Stimulated activated CD4-positive, alpha-beta T cell treated with anti-CD3 and anti-CD28 coated beads, Interleukin-12 subunit alpha, Interleukin-12 subunit beta, amount 100 ng/mL, for 4 hours (primary cell): Measurements from ENCODE around the gene DNAI1.

Experiments
- DNase-seq: peaks from one replicate; pipeline ENCODE4 v3.0.0-alpha.2; 2020

The DNAI1 gene

DNA sequence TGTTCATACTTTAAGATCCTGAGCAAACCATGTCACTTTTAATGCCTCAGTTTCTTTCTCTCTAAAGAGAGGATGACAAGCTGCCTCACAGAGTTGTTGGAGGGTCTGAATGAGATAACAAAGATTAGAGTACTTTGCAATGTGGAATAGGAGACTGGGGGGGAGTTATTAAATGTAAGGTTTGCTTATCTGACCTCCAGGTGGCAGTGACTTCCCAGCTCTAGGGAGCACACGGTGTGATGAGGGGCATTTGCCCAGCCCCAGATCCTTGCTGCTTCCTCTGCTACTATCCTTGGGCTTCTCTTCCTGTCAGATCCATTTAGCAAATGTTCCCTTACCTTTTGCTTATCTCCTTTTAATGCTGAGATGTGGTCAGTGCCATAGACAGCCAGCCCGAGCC, 33.4 kb downstream of the DNAI1 start:
- no peak for DNase-seq

DNA sequence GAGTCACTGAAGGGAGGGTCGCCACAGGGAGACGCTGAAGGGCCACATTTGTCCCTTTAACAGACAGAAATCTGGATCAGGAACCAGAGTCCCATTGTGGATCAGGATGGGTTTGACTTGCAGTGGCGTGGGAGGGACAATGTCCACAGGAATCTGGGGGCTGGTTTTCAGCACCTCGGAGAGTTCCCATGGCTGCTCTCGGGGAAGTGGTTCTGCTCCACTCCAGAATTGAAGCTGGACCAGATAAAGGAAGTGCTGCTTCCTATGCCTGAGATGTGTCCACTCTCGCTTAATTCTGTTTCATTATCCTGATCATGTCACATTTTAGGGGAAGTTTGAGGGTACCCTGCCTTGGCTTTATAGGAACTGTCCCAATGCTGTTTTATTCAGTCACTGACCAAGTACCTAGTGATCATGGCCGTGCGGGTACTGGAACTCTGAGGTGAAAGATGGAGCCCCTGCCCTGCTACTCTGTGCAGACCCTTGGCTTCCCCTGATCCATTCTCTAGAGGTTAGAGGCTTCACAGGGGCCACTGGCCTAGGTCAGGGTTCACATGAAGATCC, 35.4 kb downstream of the DNAI1 start:
- DNase-seq = peak; percentile 10

DNA sequence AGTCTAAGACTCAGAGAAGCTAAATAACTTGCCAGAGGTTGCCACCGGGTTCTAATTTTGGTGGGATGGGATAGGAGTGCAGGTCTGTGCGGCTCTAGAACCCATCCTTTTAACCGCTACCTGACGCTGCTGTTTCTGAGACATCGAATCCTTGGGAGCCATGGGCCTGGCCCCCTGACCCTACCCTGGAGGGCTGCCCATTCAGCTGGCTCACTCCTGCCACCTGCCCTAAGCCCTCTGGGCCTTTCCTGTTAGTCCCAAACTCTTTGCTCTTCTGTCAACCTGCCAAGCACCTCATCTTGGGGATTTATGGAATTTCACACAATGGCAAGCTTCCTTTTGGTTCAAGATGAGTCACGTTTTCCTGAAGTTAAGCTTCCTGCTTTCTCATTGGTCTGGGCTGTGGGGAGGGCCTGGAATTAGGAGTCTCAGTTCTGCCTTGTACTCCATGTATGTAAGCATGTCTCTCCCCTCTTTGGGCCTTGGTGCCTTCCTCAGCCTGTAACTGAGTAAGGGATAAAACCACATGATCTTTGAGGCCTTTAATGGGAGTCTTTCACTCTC, 37.6 kb downstream of the DNAI1 start:
- no peak for DNase-seq

DNA sequence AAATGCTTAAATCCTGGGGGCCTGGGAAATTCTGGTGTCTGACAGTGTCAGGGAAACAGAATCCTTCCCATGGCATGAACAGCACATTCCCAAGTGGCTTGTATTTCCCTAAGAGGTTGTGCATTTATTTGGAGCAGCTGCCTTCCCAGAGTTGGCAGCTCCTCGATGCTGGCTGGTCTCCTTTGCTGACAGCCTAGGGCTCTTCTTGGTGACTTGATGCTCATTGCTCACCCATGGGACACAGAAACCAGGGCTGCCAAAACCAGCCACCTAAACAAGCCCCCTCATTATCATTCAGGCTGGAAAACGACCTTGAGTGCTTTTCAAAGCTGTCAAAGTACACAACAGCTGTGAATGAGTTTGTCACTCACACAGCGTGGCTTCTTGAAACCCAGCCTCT, 39.9 kb downstream of the DNAI1 start:
- no peak for DNase-seq

DNA sequence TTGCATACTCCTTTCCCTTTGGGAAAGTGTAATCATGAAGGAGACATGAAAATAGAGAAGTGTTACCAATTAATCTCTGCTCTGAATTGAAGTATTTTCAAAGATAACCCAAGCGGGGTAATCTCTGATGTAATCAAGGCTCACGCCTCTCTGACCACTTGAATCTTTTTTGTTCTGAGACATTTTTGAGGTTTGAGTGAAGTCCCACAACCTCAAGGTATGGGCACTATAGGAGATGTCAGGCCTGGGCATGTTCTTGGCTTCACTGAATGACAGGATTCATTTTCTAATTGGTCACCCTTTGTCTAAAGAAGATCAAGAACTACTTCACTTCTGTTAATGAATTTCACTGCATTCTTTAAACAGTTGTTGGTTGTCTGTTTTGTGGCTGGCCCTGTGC, 40.5 kb downstream of the DNAI1 start:
- no peak for DNase-seq

DNA sequence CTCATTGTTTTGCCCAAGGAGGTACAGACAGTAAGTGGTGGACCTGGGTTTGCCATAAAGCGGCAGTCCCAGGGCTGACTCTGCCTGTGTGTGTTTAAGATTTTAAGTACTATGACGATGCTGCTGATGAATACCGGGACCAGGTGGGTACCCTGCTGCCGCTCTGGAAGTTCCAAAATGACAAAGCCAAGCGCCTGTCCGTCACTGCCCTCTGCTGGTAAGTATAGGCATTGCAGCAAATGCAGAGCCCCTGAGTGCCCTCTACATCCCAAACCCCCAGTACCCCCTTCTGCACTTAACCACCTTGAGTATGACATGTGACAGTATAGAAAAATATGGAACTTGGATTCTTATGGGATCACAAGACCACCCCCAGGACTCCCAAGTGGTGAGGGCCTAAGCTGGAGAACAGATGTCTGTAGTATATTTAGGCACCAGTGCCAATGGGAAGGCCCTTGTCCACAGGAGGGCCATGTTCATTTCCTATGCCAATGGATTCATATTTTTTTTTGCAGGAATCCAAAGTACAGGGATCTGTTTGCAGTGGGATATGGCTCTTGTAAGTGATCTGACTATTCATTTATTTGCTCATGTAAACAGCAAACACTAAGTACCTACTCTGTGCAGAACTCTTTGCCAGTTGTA, 42.1 kb downstream of the DNAI1 start:
- DNase-seq = peak; percentile 73

DNA sequence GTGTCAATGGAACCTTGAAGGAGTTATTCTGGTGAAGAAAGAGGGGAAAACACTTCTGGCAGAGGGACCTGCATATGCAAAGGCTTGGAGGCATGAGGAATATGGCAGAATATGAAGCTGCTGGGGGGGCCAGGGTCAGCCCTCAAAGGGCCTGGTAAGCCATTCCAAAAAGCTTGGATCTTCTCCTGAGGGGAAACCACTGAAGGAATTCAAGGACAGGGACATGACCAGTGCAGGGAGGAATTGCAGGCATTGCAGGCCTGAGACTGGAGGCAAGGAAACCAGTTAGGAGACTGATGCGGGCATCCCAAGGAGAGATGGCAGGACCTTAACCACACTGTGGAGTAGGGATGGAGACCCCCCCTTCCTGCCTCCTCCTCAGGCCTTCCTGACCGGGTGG, 42.8 kb downstream of the DNAI1 start:
- DNase-seq = no peak

DNA sequence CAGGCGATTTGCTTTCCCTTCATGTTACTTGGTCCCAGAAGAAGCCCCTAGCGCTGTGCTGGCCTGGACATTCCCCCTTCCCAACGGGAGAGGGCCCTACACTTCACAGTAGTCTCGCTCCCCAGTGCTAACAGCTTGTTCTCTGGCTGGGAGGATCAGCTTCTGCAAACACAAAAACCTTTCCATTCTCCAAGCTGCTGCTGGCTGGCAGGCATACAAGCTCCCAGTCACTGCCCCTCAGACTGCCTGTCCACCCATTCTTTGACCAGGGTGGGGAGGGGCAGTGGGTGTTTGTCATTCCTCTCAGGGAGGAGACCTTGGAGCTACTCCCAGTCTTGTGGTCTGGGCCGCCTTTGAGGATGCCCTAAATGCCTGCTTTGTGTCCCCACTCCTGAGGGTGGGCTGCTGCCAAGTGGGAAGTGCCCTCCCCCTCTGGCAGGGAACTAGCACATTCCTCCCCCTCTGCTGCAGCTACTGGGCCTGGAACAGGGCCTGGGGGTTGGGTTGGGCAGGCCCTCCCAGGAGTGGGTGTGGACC, 43.4 kb downstream of the DNAI1 start:
- no peak for DNase-seq

DNA sequence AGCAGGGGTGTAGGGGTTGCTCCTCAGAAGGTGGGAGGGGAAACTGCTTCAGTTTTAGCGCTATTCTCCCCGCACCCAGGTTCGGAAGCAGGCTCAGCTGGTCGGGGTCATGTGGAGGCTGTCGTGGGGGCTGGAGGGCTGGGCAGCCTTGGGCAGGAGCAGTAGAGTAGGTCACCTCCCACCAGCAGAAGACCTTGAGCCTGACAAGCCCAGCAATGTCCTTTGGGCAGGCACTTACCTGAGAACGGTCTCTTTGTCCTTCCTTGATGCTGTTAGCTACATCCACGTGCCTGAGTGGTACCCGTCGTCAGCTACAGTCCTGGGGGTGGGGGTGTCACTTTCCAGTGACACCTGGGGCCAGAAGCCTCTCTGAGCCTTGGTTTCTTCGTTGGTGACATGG, 43.9 kb downstream of the DNAI1 start:
- no peak for DNase-seq

DNA sequence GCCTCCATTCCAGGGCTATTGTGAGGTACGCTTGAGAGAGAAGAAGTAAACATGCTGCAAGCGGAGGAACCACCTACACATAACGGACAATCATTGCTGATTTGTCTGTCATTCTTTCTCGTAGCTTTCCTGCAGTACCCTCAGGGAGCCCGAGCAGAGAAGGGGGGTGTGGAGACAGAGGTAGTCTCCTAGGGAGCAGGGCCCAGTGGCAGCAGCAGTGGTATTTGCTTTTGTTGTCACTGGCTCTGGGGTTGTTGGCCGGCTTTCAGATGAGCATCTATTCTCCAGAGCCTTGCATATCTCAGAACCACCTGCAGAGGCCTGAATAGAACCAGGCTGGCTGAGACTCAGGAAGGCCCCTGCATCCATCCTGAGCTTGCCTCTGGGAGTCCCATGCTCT, 44.3 kb downstream of the DNAI1 start:
- DNase-seq = no peak

DNA sequence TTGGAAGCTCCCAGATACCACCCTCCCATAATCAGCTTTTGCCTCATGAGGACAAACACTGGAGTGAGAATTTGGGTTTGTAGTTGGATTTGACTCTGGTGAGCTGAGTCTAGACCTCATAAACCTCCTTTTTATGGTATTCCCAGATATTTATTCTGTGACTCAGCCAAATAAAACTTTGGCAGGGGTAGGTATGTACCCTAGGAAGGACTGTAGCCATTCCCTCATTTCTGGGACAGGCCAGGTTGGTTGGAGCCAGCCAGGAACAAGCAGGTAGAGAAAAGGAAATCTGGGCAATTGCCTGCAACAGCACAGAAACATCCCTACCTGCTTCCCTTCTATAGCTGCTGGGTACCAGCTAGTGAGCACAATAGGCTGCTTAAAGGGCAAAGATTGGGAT, 44.8 kb downstream of the DNAI1 start:
- DNase-seq = no peak

DNA sequence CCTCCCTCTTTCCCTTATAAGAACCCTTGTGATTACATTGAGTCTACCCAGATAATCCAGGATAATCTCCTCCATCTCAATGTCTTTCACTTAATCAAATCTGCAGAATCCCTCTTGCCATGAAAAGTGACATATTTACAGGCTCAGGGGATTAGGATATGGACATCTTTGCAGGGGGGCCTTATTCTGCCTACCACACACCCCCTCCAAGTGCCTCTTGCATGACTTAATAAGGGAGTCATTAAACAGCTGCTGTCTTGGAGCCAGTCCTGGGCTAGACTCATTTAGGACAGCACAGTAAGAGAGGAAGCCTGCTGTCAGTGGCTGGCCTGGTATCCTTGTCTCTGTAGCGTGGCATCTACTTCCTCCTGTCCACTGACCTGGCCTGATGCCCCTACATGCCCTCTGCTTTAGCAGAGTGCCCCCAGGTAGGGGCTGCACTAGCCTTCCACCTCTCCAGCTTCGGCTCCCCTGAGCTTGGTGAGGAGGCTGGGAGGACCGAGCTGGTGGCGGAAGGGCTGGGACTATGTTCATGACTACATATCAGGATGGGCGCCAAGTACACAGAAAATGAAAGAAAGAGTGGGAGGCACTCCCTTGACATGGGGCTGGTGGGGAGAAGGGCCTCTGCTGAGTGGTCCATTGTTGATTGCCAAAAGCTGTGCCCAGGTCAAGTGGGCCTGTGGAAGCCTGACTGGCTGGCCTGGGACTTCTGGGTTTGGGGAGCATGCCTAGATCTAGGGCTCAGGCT, 46.9 kb downstream of the DNAI1 start:
- no peak for DNase-seq

DNA sequence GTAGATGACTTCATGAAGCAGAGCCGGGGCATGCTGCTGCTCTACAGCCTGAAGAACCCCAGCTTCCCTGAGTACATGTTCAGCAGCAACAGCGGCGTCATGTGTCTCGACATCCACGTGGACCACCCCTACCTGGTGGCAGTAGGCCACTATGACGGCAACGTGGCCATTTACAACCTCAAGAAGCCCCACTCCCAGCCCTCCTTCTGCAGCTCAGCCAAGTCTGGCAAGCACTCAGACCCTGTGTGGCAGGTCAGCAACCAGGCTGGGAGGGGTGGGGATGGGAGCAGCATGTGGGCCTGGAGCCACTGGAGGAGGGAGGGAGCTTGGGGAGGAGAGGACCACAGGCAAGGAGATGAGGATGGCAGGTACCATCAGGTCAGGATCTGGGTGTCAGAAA, 48.0 kb downstream of the DNAI1 start:
- no peak for DNase-seq

DNA sequence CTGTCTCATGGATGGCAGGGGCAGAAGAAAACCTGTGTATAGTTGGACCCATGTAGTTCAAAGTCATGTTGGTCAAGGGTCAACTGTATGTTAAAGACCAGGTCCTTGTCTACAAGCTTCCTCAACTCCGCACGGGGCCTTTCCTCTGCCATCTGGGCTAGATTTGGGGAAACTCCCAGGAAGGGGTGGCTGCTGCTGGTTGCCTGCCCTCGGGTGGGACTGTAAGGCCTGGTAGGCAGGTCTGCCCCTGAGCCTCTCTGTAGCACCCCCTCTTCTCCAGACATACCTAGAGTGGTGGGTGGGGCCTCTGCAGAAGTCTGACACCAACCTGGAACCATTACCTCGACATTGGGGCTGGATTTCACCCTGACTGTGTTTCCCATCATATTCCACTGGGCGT, 49.0 kb downstream of the DNAI1 start:
- DNase-seq = no peak

DNA sequence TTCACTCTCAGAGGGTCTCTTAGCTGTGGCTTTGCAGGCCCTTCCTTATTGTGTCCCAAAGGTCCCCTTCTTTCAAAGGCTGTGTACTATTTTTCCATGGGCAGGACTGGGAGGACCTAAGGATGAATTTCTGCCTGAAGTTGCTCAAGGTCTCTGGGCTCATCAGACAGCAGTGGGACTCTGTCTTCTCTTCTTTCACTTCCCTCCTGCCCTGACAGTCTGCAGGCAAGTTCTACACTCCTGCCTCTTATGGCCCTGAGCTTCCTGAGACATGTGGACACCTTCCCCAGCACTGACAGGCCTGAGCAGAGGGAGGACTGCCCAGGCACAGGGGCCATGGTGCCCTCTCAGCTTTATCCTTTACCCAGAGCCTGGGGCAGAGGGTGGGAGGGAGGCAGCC, 49.4 kb downstream of the DNAI1 start:
- DNase-seq = no peak

DNA sequence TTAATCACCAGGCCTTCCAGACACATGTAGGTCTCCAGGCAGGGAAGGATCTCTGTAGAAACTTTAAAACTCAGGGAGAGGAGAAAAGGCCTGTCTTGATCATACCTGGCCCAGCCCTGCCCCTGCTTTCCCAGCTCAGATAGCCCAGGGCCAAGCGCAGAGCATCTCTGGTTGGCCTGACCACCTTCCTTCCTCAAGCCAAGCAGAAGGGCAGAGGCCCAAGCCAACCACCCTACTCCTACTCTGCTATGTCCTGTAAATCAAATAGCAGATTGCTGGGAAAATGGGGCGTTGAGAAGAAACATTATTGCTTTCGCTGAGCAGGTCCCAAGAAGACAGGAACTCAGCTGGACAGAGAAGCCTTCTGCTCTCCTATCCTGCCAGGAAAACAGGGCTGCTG, 49.9 kb downstream of the DNAI1 start:
- DNase-seq = no peak

DNA sequence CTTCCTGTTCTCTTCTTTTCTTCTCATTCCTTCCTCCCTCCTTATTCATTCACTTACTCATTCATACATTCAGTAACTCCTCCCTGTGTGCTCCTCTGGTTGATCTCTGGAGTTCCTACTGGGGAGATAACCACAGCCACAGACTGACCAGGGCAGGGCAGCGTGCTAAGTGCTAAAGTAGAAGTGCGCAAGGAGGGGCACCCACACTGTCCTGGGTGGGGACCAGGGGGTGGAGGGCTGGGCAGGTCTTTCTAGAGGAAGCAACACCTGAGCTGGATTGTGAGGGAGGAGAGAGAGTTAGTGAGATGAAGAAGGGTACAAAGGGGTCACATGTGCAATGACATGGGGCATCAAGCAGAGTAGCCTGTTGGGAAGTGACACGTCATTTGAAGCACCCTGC, 50.3 kb downstream of the DNAI1 start:
- no peak for DNase-seq

DNA sequence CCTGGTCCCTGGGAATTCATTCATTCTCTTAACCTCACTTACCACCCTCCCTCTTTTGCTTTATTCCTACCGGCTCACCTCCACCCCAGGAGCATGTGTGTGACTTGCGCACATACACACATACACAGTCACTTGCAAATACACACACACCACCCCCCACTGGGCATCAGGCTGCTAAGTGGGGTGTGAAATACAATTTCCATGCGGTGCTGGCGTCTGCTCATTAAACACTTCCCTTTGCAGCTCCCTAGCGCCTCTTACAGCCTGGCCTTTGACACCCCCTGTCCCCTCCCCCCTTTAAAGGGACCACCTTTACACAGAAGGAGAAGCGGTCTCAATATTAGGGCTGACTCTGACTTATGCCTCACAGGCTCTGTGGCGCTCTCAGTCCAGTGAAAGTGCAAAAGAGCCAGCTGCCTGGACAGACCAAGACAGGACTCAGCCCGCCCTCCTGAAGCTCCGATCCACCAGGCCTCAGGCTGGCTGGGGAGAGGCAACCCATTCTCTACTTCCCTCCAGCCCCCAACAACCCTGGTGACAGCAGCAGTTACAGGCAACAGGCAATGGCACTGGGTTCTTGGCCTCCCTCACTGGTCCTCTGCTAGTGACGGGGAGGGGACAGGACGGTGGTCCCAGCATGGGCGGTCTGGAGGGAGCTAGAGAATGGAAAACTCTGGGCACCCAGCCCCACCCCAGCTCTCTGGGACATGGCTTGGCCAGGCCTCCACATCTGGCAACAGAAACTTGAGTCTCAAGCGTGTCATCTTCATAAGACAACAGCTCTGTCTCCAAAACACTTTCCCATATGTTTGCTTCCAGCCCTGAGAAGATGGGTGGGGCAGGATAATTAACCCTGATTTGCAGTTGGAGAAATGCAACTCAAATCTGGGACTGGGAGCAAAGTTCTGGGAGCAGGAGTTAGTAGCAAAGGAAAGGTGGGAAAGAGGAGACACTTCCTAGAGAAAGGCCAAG, 52.2 kb downstream of the DNAI1 start:
- no peak for DNase-seq

DNA sequence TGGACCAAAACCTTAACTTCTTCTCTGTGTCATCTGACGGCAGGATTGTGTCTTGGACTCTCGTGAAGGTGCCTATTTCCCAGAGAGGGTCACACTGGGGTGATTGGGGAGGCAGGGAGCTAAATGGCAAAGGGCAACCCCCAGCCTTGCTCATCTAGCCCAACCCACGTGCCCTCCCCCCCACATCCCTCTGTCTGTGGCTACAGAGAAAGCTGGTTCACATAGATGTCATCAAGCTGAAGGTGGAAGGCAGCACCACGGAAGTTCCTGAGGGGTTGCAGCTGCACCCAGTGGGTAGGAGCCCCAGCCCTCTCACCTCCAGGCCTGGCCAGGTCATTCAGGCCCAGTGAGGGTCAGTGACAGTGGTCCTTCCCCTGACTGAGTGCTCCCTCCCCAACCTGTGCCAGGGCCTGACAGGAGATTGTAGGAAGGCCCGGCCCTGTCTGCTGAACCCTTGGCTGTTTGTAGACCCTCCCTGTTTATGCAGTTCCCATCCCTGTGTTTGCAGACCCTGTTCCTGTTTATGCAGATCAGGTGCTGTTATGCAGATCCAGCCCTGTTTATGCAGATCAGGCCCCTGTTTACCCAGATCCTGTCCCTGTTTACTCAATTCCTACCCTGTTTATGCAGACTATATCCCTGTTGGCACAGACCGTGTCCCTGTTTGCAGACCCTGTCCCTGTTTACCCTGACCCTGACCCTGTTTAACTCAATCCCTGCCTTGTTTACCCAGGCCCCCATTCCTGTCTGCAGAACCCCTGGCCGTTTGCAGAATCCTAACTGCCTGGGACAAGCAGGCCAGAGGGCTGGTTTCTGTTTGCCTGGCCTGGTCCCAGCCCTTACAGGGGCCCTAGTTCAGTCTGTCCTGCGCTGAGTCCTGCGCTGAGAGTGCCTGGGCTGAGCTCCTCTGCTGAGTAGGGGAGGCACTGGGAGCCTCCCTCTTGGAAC, 53.8 kb downstream of the DNAI1 start:
- DNase-seq = no peak

DNA sequence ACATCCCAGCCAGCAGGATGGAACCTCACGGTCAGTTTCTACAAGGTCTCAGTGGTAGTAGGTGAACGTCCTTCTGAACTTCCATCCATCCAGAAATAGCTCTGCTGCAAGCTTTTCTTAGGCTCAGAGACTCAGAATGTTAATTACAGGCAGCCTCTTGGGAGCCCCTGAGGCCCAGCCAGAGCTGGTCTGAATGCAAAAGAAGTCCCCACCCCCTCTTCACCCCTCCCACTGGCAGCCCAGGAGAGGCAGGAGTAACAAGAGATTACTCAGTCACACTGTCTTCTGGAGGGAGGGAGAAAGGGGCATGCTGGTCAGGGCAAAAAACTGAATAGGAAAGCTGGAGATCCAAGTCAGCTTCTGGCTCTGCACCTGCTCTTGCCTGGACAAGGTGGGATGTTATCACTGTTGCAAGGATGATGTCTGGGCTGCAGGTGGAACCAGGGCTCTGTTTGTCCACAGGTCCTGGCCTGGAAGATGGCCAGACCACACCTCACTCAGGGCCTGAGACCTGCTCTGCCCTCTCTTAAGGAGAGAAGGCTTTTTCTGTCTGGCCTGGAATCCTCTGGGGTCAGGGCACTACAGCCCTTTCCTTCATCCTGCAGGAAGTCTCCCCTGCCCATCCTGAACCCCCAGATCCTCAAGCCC, 55.1 kb downstream of the DNAI1 start:
- DNase-seq = no peak

DNA sequence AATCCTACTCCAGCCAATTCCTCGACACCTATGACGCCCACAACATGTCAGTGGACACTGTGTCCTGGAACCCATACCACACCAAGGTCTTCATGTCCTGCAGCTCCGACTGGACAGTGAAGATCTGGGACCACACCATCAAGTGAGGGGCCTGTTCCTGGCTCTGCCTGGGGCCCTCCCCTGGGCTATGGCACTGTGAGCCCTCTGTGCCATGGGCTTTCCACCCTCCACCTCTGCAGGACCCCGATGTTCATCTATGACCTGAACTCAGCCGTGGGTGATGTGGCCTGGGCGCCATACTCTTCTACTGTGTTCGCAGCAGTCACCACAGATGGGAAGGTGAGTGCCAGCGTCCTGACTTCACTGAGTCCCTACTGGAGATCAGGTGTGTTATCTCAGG, 55.8 kb downstream of the DNAI1 start:
- DNase-seq = no peak
